Caco-2 (cell line): ENCODE measurements around the gene MEST. TPM values are rescaled to one million over a fixed set of nuclear protein-coding genes. Genes with fewer than 3 reads are reported as not detected.

Source experiments
- BruUV-seq: library from RNA; stranded (reverse); fragments of 400-500 nt; replicated peaks from 2 replicates; lab custom pipeline; 2021; lab: Mats Ljungman, UMichigan
- CTCF ChIA-PET: fragments of 300-600 bp; sonication (Branson Sonifier 250); formaldehyde crosslinking; loops from one replicate; lab custom pipeline; 2022; ENCODE audit warnings: antibody characterized with exemption; lab: Charles Lee
- POLR2A ChIA-PET: fragments of 300-600 bp; sonication (Branson Sonifier 250); formaldehyde crosslinking; loops from one replicate; lab custom pipeline; 2022; ENCODE audit warnings: antibody characterized with exemption; lab: Charles Lee
- DNase-seq, 2 experiments: peaks; one replicate each; pipeline versions ENCODE4 v3.0.0 to v3.0.0-alpha.2; 2020 to 2022
- H3K27me3 ChIP-seq: replicated peaks from 2 replicates; pipeline ENCODE4 v1.6.0; 2011; ENCODE audit warnings: low read length; ENCODE audit not compliant: control insufficient read depth, insufficient read depth
- H3K36me3 ChIP-seq: 2 replicates; pipeline ENCODE4 v1.5.1; 2011; ENCODE audit warnings: low read length; ENCODE audit not compliant: control insufficient read depth, insufficient read depth
- H3K4me1 ChIP-seq: fragments of 250-450 bp; sonication (Bioruptor Pico); 2 replicates; pipeline ENCODE4 v1.5.1; 2020; ENCODE audit warnings: mild to moderate bottlenecking
- H3K4me3 ChIP-seq: 2 replicates; pipeline ENCODE4 v1.5.1; 2011; ENCODE audit warnings: low read depth, mild to moderate bottlenecking, control low read depth, low read length
- H3K9me3 ChIP-seq: fragments of 250-450 bp; sonication (Bioruptor Pico); 2 replicates; pipeline ENCODE4 v1.5.1; 2020; ENCODE audit warnings: mild to moderate bottlenecking, moderate library complexity
- H3K27ac Mint-ChIP-seq: one replicate; pipeline ENCODE4 v1.8.0; 2022; ENCODE audit warnings: mixed read lengths; ENCODE audit not compliant: unreplicated experiment
- H3K27me3 Mint-ChIP-seq: one replicate; pipeline ENCODE4 v1.8.0; 2022; ENCODE audit warnings: mixed read lengths; ENCODE audit not compliant: insufficient read depth, unreplicated experiment
- H3K36me3 Mint-ChIP-seq: one replicate; pipeline ENCODE4 v1.8.0; 2022; ENCODE audit warnings: mild to moderate bottlenecking, mixed read lengths; ENCODE audit not compliant: insufficient read depth, unreplicated experiment
- H3K4me1 Mint-ChIP-seq: one replicate; pipeline ENCODE4 v1.8.0; 2022; ENCODE audit warnings: low read depth, mixed read lengths; ENCODE audit not compliant: unreplicated experiment
- H3K4me3 Mint-ChIP-seq: one replicate; pipeline ENCODE4 v1.8.0; 2022; ENCODE audit warnings: mild to moderate bottlenecking, moderate library complexity, mixed read lengths; ENCODE audit not compliant: unreplicated experiment
- H3K9me3 Mint-ChIP-seq: one replicate; pipeline ENCODE4 v1.8.0; 2022; ENCODE audit warnings: mixed read lengths; ENCODE audit not compliant: unreplicated experiment
- CTCF ChIP-seq, 2 experiments: fragments of 200-600 bp in 1 of 2; IDR thresholded peaks; 1 replicate in 1 of 2; 2 replicates in 1 of 2; pipeline versions ENCODE4 v1.5.1 to v1.8.0; 2011 to 2022; ENCODE audit warnings: antibody characterized with exemption in 1 of 2, control low read depth in 1 of 2, inconsistent platforms in 1 of 2, low read depth in 1 of 2, low read length in 1 of 2, mild to moderate bottlenecking in 1 of 2, moderate library complexity in 1 of 2; ENCODE audit not compliant: insufficient read depth in 1 of 2, severe bottlenecking in 1 of 2, unreplicated experiment in 1 of 2
- intact Hi-C: fragments of 100-400 bp; cut with micrococcal nuclease; formaldehyde crosslinking; loops from one replicate; pipeline ENCODE4 v1.10.0; 2022; ENCODE audit not compliant: unreplicated experiment
- total RNA-seq: library from RNA; stranded (reverse); gene quantifications from 2 replicates; pipeline ENCODE4 v1.2.3, GENCODE V29; 2022

MEST gene
- total RNA-seq, 1 experiment from 2014 or later = 270 TPM

DNA sequence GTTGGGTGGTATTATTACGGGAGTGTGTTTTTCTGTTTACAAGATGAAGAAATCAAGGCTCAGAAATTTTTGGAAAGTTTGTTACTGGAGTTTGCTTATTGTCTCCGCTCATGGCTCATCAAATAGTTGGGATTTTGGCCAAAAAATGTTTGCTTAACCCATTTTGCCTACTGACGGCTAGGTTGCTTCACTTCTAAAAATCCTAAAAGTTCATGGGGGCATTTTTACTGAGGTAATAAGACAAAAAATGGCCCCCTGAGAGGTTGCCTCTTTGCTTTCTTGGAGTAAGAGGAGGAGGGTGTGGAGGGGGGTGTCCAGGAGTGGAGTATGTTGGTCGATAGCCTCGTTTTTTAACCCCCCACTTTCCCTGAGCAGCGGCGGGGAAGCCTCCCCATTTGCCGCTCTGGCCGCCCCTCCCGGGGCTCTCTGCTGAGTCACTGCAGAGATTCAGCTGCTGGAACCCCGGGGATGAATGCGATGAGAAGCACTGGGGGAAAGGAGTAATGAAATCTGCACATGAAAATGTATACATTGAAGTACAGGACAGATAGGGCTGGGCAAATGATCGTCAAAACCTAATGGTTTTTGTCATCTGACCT lies 1.5 kb downstream of the MEST start:
- peaks cover 34% of the 10 kb centered on the region for H3K4me1 ChIP-seq
- Mint-ChIP-seq H3K36me3 (peaks cover 51% of the 10 kb centered on the region), H3K9me3 (no peaks in the 10 kb centered on the region), H3K4me1 (peaks cover 21% of the 10 kb centered on the region), H3K4me3 (no peak overlapping the region), H3K27me3 (no peaks in the 10 kb centered on the region), H3K27ac (no peak overlapping the region)
- no TSS peak for BruUV-seq
- H3K27me3 ChIP-seq = no peaks in the 10 kb centered on the region
- H3K36me3 ChIP-seq = peaks cover 2% of the 10 kb centered on the region
- ChIA-PET CTCF (no interaction called here), POLR2A (no interaction called here)
- no peak overlapping the region for H3K4me3 ChIP-seq
- intact Hi-C loops = no loop called here
- no peak for DNase-seq
- 0 out of 2 replicates have a peak, but pooled peaks cover 3% of the 10 kb centered on the region for H3K9me3 ChIP-seq
- no peak for TF ChIP-seq CTCF (IDR thresholded peaks at IDR 0.05; ENCODE audit: insufficient read depth in 1 of 2, low read depth in 1 of 2, low read length in 1 of 2, severe bottlenecking in 1 of 2, unreplicated experiment in 1 of 2)

DNA sequence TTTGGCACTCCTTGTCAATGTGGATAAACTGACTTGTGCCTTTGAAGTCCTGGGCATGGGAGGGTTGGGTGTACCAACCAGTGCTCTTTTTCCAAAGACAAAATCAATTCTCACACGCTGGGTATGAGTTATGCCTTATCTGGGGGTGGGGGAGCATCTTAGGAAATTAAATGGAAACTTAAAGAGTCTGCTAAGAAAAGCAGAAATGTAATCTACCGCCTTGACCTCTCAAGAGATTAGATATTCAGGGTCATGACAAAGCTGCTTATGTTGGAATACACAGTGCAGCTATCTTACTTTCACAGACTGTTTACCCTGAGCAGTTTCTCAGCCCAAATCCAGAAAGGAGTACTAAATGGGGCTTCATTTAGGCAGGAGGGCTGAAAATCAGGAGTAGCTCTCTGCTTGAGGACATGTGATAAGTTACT lies 2.6 kb downstream of the MEST start:
- H3K27ac Mint-ChIP-seq = no peak overlapping the region
- peaks cover 13% of the 10 kb centered on the region for H3K4me1 Mint-ChIP-seq
- no peaks in the 10 kb centered on the region for H3K27me3 Mint-ChIP-seq
- H3K27me3 ChIP-seq = no peaks in the 10 kb centered on the region
- H3K36me3 Mint-ChIP-seq = peaks cover 55% of the 10 kb centered on the region
- 0 out of 2 replicates have a peak, but pooled peaks cover 3% of the 10 kb centered on the region for H3K9me3 ChIP-seq
- ChIA-PET CTCF (no interaction called here), POLR2A (no interaction called here)
- no peak for DNase-seq
- no peaks in the 10 kb centered on the region for H3K9me3 Mint-ChIP-seq
- no TSS peak for BruUV-seq
- peaks cover 27% of the 10 kb centered on the region for H3K4me1 ChIP-seq
- H3K4me3 Mint-ChIP-seq = no peak overlapping the region
- TF ChIP-seq CTCF (IDR thresholded peaks at IDR 0.05; ENCODE audit: insufficient read depth in 1 of 2, low read depth in 1 of 2, low read length in 1 of 2, severe bottlenecking in 1 of 2, unreplicated experiment in 1 of 2) = no peak
- H3K4me3 ChIP-seq = no peak overlapping the region
- intact Hi-C loops = no loop called here
- peaks cover 2% of the 10 kb centered on the region for H3K36me3 ChIP-seq

DNA sequence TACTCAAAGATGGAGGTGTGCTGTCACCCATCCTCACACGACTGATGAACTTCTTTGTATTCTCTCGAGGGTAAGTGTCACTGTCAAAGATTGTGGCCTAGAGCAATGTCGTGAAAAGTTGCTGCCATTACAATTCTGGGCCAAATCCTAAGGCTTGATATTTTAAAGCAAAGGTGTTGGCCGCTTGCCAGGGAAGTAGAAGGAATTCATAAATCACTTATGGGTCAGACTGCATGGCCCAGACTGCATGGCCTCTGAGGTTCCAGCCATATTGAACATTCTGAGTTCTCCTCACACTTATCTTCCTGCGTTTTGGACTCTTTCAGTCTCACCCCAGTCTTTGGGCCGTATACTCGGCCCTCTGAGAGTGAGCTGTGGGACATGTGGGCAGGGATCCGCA lies 8.6 kb downstream of the MEST start:
- ChIA-PET CTCF (no interaction called here), POLR2A (no interaction called here)
- Histone ChIP-seq H3K36me3 (peaks cover 2% of the 10 kb centered on the region; the same call in 1 of the 2 replicates), H3K4me3 (no peak overlapping the region), H3K9me3 (no peaks in the 10 kb centered on the region), H3K27me3 (no peaks in the 10 kb centered on the region), H3K4me1 (no peaks in the 10 kb centered on the region)
- DNase-seq = no peak
- H3K27me3 Mint-ChIP-seq = no peaks in the 10 kb centered on the region
- peaks cover 85% of the 10 kb centered on the region for H3K36me3 Mint-ChIP-seq
- TF ChIP-seq CTCF (IDR thresholded peaks at IDR 0.05; ENCODE audit: insufficient read depth in 1 of 2, low read depth in 1 of 2, low read length in 1 of 2, severe bottlenecking in 1 of 2, unreplicated experiment in 1 of 2) = no peak
- intact Hi-C loops = no loop called here
- no peak overlapping the region for H3K27ac Mint-ChIP-seq
- BruUV-seq = no TSS peak
- H3K4me1 Mint-ChIP-seq = no peaks in the 10 kb centered on the region
- no peaks in the 10 kb centered on the region for H3K9me3 Mint-ChIP-seq
- no peak overlapping the region for H3K4me3 Mint-ChIP-seq
